ENCODE measurements around the gene UBE2J2. TPM values are rescaled to one million over a fixed set of nuclear protein-coding genes. Genes with fewer than 3 reads are reported as not detected.

The UBE2J2 gene
- polyA plus RNA-seq, 2 of the 4 experiments (the other 2 are of a cell fraction): 21.2 to 36.2 TPM

DNA sequence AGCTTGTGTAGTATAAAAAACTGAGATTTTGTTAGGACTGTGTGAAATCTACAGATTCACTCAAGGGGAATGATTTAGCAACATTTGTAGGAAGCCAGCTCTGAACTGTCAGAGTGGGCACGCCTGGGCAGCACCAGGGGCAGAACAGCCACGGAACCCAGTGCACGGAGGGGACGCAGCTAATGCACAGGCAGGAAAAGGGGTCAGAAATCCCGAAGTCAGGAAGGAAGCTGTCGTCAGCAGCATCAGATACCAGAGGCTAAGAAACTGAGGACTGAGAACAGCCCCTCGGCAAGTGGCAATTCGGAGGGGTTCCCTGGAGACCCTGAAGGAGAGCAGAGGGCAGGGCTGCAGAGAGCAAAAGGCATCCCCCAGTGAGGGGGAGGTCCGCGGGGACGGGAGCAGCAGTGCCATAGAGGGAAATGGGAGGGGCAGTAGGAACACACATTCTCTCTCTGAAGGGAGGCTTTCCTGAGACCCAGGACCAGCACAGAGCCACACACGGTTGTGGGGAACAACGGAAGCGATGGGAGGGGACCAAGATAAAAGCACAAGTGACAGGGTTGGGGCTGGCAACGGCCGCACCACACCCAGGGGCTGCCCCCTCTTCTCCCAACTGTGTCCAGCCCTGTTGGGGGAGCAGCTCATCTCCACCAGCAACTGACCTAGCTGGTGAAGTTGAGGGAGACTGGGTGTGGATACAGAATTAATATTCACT is 12.7 kb downstream of the UBE2J2 start:
- ChIA-PET CTCF (interaction anchor here (0.8 to 5.0 kb wide), 3 partner anchors 10 to 139 kb away, joined by 3 to 17 read pairs (median 9); no protein-coding TSS in a partner anchor), POLR2A (interaction anchor here (0.9 kb wide), 1 partner anchor 22 kb away, joined by 4 read pairs; no protein-coding TSS in a partner anchor)
- Histone ChIP-seq H3K4me3 (no peak overlapping the region), H3K9me3 (no peaks in the 10 kb centered on the region), H3K4me2 (no peak overlapping the region), H3K4me1 (no peaks in the 10 kb centered on the region), H3K27ac (no peak overlapping the region)
- 86% methylated on average over 14 of the region's 16 CpGs for WGBS (ENCODE audit: missing lambda C conversion rate)
- FAIRE-seq (no peak), DNase-seq (ENCODE audit: low read depth in 1 of 2, low spot score in 1 of 2) (no peak), ATAC-seq (no peak)
- TF ChIP-seq RNF2 (IDR thresholded peaks at IDR 0.05; ENCODE audit: borderline replicate concordance, low read depth) (no peak), CBX2 (IDR thresholded peaks at IDR 0.05; ENCODE audit: borderline replicate concordance, low read depth) (no peak), KDM5A (IDR thresholded peaks at IDR 0.05) (no peak), KDM1A (IDR thresholded peaks at IDR 0.05; ENCODE audit: low read depth) (no peak), HOXA7 (CRISPR knock-in tag; IDR thresholded peaks at IDR 0.05) (no peak), HEYL (CRISPR knock-in tag; IDR thresholded peaks at IDR 0.05) (no peak)

DNA sequence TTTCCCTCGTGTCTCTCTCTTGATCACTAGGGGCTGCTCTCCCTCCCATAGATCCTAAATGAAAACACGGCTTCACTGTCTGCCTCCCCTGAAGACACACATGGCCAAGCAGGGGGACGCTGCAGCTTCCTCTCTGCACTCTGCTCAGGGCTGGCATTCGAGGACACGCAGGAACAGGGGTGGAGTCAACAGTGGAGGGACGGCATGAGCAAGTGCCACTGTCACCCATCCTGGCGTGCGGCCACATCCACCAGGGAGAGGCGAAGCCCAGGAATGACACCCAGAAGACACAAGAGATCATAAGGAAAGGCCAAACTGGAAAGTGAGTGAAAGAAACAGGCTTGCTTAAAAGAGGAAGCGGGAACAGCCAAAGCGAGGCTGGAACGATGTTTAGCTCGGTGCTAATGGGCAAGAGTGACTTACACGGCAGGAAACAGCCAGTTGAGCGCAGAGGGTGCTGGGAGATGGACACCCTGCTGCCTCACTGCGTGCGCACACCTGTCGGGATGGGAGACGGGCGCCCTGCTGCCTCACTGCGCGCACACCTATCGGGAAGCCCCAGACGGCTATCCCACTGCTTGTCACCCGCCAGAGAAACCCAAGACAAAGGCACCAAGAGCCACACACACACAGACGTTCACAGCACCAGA is 13.6 kb downstream of the UBE2J2 start:
- ChIA-PET POLR2A (no interaction called here), CTCF (interaction anchor here (2.4 to 5.0 kb wide), 2 partner anchors 10 to 138 kb away, joined by 9 to 17 read pairs; no protein-coding TSS in a partner anchor)
- no peak overlapping the region for H3K4me2 ChIP-seq
- no peak overlapping the region for H3K27ac ChIP-seq
- no peaks in the 10 kb centered on the region for H3K9me3 ChIP-seq
- H3K4me1 ChIP-seq: no peaks in the 10 kb centered on the region
- no peak for ATAC-seq
- H3K4me3 ChIP-seq: no peak overlapping the region
- no peak for DNase-seq (ENCODE audit: low read depth in 1 of 2, low spot score in 1 of 2)
- WGBS (ENCODE audit: missing lambda C conversion rate): 92% methylated on average over 25 of the region's 26 CpGs
- TF ChIP-seq, protein P1, sequence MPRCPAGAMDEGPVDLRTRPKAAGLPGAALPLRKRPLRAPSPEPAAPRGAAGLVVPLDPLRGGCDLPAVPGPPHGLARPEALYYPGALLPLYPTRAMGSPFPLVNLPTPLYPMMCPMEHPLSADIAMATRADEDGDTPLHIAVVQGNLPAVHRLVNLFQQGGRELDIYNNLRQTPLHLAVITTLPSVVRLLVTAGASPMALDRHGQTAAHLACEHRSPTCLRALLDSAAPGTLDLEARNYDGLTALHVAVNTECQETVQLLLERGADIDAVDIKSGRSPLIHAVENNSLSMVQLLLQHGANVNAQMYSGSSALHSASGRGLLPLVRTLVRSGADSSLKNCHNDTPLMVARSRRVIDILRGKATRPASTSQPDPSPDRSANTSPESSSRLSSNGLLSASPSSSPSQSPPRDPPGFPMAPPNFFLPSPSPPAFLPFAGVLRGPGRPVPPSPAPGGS (IDR thresholded peaks at IDR 0.05): no peak
- no peak for TF ChIP-seq HEYL (CRISPR knock-in tag; IDR thresholded peaks at IDR 0.05)
- TF ChIP-seq KDM1A (IDR thresholded peaks at IDR 0.05; ENCODE audit: low read depth): no peak
- TF ChIP-seq HOXB5 (CRISPR knock-in tag; IDR thresholded peaks at IDR 0.05): no peak
- FAIRE-seq: no peak

DNA sequence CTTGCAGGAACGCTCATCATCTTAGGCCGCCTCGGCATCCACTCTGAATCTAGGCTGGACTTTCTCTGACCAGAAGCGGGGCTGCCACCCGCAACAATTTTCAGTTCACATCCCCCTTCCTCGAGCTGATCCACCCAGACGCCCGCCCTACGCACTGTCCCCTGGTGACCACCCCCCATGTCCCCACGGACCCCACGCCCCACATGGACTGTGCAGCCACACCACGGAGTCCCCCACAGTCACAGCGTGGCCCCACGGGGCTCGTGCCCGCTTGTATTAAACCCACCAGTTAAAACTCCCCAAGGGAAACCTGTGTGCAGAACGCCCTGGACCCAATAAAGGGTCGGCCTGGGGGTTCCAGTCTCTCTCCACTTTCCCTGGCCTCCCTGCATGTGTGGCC is 14.1 kb downstream of the UBE2J2 start:
- Histone ChIP-seq H3K4me1 (no peaks in the 10 kb centered on the region), H3K9me3 (no peaks in the 10 kb centered on the region), H3K4me2 (no peak overlapping the region), H3K4me3 (no peak overlapping the region), H3K27ac (no peak overlapping the region)
- DNase-seq (ENCODE audit: low read depth in 1 of 2, low spot score in 1 of 2): no peak
- TF ChIP-seq SREBF2 (IDR thresholded peaks at IDR 0.05): no peak
- TF ChIP-seq ZNF302 (CRISPR knock-in tag; IDR thresholded peaks at IDR 0.05): no peak
- TF ChIP-seq HOXB5 (CRISPR knock-in tag; IDR thresholded peaks at IDR 0.05): no peak
- TF ChIP-seq KDM5A (IDR thresholded peaks at IDR 0.05): no peak
- FAIRE-seq: no peak
- ChIA-PET CTCF (interaction anchor here (2.4 kb wide), 1 partner anchor 9 kb away, joined by 9 read pairs; no protein-coding TSS in a partner anchor), POLR2A (no interaction called here)
- no peak for ATAC-seq
- 95% methylated on average over 7 of the region's 18 CpGs for WGBS (ENCODE audit: missing lambda C conversion rate)

DNA sequence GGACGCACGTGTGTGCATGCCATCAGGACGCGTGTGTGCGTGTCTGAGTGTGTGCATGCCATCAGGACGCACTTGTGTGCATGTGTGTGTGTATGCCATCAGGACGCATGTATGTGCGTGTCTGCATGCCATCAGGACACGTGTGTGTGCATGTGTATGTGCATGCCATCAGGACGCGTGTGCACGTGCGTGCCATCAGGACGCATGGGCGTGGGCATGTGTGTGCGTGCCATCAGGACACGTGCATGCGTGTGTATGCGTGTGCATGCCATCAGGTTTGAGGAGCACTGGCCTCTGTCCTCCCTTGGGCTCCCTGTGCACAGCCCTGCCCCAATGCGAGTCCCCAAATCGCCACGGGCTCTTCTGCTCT is 14.6 kb downstream of the UBE2J2 start:
- FAIRE-seq: no peak

More for the DNA sequence above, 14.6 kb downstream of the UBE2J2 start:
- no peak for DNase-seq (ENCODE audit: low read depth in 1 of 2, low spot score in 1 of 2)
- TF ChIP-seq MYC (IDR thresholded peaks at IDR 0.05; ENCODE audit: borderline replicate concordance, low read length): no peak
- TF ChIP-seq CBX2 (IDR thresholded peaks at IDR 0.05; ENCODE audit: borderline replicate concordance, low read depth): no peak
- no peak for TF ChIP-seq RFX5 (IDR thresholded peaks at IDR 0.05)
- no peak for TF ChIP-seq CHD4 (IDR thresholded peaks at IDR 0.05; ENCODE audit: borderline replicate concordance)
- no peak for TF ChIP-seq ZFP36 (IDR thresholded peaks at IDR 0.05; ENCODE audit: borderline replicate concordance, partially characterized antibody)
- TF ChIP-seq RCOR1 (IDR thresholded peaks at IDR 0.05; ENCODE audit: low read depth, low read length): no peak
- TF ChIP-seq TP53 (CRISPR knock-in tag; IDR thresholded peaks at IDR 0.05): no peak
- no peak for TF ChIP-seq RAD21 (conservative IDR thresholded peaks at IDR 0.05 in 1 of 2, IDR thresholded peaks at IDR 0.05 in 1 of 2)
- TF ChIP-seq, protein P2, sequence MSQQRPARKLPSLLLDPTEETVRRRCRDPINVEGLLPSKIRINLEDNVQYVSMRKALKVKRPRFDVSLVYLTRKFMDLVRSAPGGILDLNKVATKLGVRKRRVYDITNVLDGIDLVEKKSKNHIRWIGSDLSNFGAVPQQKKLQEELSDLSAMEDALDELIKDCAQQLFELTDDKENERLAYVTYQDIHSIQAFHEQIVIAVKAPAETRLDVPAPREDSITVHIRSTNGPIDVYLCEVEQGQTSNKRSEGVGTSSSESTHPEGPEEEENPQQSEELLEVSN (IDR thresholded peaks at IDR 0.05; ENCODE audit: borderline replicate concordance, low read depth): no peak
- no peak for TF ChIP-seq JUNB (IDR thresholded peaks at IDR 0.05)
- no peak for TF ChIP-seq HOXB5 (CRISPR knock-in tag; IDR thresholded peaks at IDR 0.05)
- TF ChIP-seq SMC3 (IDR thresholded peaks at IDR 0.05): no peak
- TF ChIP-seq, protein P3, sequence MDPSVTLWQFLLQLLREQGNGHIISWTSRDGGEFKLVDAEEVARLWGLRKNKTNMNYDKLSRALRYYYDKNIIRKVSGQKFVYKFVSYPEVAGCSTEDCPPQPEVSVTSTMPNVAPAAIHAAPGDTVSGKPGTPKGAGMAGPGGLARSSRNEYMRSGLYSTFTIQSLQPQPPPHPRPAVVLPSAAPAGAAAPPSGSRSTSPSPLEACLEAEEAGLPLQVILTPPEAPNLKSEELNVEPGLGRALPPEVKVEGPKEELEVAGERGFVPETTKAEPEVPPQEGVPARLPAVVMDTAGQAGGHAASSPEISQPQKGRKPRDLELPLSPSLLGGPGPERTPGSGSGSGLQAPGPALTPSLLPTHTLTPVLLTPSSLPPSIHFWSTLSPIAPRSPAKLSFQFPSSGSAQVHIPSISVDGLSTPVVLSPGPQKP (IDR thresholded peaks at IDR 0.05; ENCODE audit: low read depth, low read length): no peak
- no peak for TF ChIP-seq HOXB13 (CRISPR knock-in tag; IDR thresholded peaks at IDR 0.05; ENCODE audit: low read depth)
- TF ChIP-seq, protein P1 (IDR thresholded peaks at IDR 0.05): no peak
- Histone ChIP-seq H3K4me1 (no peaks in the 10 kb centered on the region), H3K9me3 (no peaks in the 10 kb centered on the region), H3K4me2 (no peak overlapping the region), H3K4me3 (no peak overlapping the region), H3K27ac (no peak overlapping the region)
- POLR2A ChIA-PET: no interaction called here
- CTCF ChIA-PET: no interaction called here
- no peak for ATAC-seq
- WGBS (ENCODE audit: missing lambda C conversion rate): 95% methylated on average over 19 of the region's 22 CpGs
